Brain microvascular endothelial cell (primary cell): ENCODE results near the gene CDH13.

Source experiments
- DNase-seq: peaks from one replicate; pipeline ENCODE4 v3.0.0-alpha.2; 2020
- H3K27ac ChIP-seq: fragments of 250-450 bp; sonication (Bioruptor Pico); 2 replicates; pipeline ENCODE4 v1.5.1; 2020; ENCODE audit warnings: mild to moderate bottlenecking, moderate library complexity
- H3K27me3 ChIP-seq: fragments of 250-450 bp; sonication (Bioruptor Pico); replicated peaks from 2 replicates; pipeline ENCODE4 v1.5.1; 2020; ENCODE audit warnings: mild to moderate bottlenecking
- H3K36me3 ChIP-seq: fragments of 250-450 bp; sonication (Bioruptor Pico); replicated peaks from 2 replicates; pipeline ENCODE4 v1.5.1; 2020; ENCODE audit warnings: mild to moderate bottlenecking
- H3K4me3 ChIP-seq: 2 replicates; pipeline ENCODE4 v1.5.1; 2011; ENCODE audit warnings: low read depth, mild to moderate bottlenecking, control low read depth, low read length, moderate library complexity
- CTCF ChIP-seq: IDR thresholded peaks from 2 replicates; pipeline ENCODE4 v1.5.1; 2011; ENCODE audit warnings: low read depth, mild to moderate bottlenecking, moderate library complexity, low read length, control low read depth, inconsistent platforms; ENCODE audit errors: missing control alignments
- in situ Hi-C: cut with HindIII; loops from 2 replicates; pipeline ENCODE4 v1.10.0; 2017; ENCODE audit warnings: low sequenced_read_pairs, low pct_ligation_motif_present

CDH13 gene

GRCh38 chr16:82736224-82736623, 109.5 kb downstream of the CDH13 start:
- in situ Hi-C loops: no loop called here
- no peak overlapping the region for H3K27ac ChIP-seq
- H3K36me3 ChIP-seq: no peaks in the 10 kb centered on the region
- no peak for DNase-seq
- TF ChIP-seq CTCF: no peak
- H3K27me3 ChIP-seq: no peaks in the 10 kb centered on the region
- no peak overlapping the region for H3K4me3 ChIP-seq

- DNase-seq: peak; percentile 39
- H3K27ac ChIP-seq: no peak overlapping the region
- no peaks in the 10 kb centered on the region for H3K27me3 ChIP-seq
- in situ Hi-C loops: no loop called here
- TF ChIP-seq CTCF: peak; percentile 61
- no peaks in the 10 kb centered on the region for H3K36me3 ChIP-seq
- H3K4me3 ChIP-seq: no peak overlapping the region
Measured at GRCh38 chr16:82738699-82739098, 111.9 kb downstream of the CDH13 start.

- no peak for TF ChIP-seq CTCF
Measured at GRCh38 chr16:82741073-82741615, 114.4 kb downstream of the CDH13 start.

DNA sequence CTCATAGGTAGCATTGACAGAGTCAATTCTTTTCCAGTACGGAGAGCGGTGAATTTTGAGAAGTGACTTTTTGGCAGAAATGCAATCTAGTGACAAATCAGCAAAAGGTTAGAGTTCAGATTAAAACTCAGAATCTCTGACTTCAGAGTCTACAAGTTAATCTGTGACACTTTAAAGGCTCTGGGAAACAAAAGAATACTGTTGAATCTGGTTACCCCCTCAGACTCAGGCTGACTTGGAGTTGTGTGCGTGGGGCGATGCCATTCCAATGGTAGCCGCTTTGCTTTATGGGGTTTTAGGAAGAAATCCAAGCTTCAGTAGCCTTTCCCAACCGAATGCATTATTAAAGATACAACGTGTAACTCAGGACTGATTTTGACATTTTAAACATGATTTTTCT, 118.2 kb downstream of the CDH13 start:
- Histone ChIP-seq H3K27me3 (no peaks in the 10 kb centered on the region), H3K4me3 (no peak overlapping the region), H3K27ac (no peak overlapping the region), H3K36me3 (no peaks in the 10 kb centered on the region)
- DNase-seq: no peak
- in situ Hi-C loops: no loop called here
- no peak for TF ChIP-seq CTCF

More at GRCh38 chr16:82741073-82741615, 114.4 kb downstream of the CDH13 start:
- in situ Hi-C loops: no loop called here
- no peak overlapping the region for H3K4me3 ChIP-seq
- peak; percentile 75 for DNase-seq
- H3K36me3 ChIP-seq: no peaks in the 10 kb centered on the region
- no peaks in the 10 kb centered on the region for H3K27me3 ChIP-seq
- H3K27ac ChIP-seq: no peak overlapping the region

DNA sequence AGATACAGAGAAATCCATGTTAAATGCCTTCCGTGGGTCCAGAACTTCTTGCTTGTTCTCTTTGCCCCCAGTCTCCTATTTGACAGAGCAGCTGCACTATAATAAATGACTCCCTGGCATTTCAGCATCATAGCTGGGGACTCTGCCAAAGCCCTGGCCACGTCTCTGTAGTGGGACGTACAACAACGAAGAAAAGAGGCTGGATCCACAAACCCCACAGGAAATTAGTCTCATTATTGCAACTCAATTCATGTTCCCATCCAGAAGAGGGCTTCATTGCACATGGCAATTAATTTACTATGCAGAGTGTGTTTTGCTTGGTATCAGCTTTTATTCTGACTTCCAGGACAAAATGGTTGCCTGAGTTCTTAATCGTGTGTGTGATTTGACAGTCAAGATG, 121.3 kb downstream of the CDH13 start:
- Histone ChIP-seq H3K27me3 (no peaks in the 10 kb centered on the region), H3K36me3 (no peaks in the 10 kb centered on the region), H3K4me3 (no peak overlapping the region), H3K27ac (no peak overlapping the region)
- in situ Hi-C loops: no loop called here
- DNase-seq: peak; percentile 65
- TF ChIP-seq CTCF: peak; percentile 43

DNA sequence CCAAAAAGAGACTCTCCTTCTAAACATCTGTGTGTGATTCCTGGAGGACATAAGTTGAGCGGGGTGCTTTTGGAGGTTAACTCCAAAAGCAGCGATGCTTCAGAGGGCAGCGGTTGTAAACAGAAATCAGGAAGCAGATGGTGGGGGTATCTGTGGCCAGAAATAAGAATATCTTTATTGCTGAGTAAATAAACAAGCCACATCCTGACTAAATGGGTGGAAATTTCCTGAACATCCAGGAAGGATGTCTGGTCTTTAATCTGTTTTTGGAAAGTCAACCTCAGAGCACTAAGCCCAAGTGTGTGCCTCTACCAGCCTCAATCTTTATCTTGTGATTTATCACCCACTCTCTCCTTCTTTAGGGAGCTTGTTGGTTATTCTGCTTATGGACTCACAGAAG, 123.3 kb downstream of the CDH13 start:
- no peak for TF ChIP-seq CTCF
- no peak overlapping the region for H3K4me3 ChIP-seq
- no peaks in the 10 kb centered on the region for H3K36me3 ChIP-seq
- in situ Hi-C loops: no loop called here
- no peak for DNase-seq
- H3K27me3 ChIP-seq: no peaks in the 10 kb centered on the region
- no peak overlapping the region for H3K27ac ChIP-seq
